Suprapubic skin (tissue), 4 donors: ENCODE data around the gene KLRC3. TPM values are rescaled to one million over a fixed set of nuclear protein-coding genes. Genes with fewer than 3 reads are reported as not detected.
"Not testable (repeated sequence)": the region's sequence is repeated elsewhere in the genome, so short reads cannot be mapped to it uniquely, and the experiment has no call there.

ENCODE experiments used
- DNase-seq, 2 donors: peaks; one replicate each; pipeline ENCODE4 v3.0.0-alpha.2; 2019; ENCODE audit warnings: low spot score in 2 of 2
- H3K27ac ChIP-seq: fragments of 200-600 bp; sonication (generic); one replicate; pipeline ENCODE4 v1.5.1; 2019
- H3K27me3 ChIP-seq: fragments of 200-600 bp; sonication (generic); one replicate; pipeline ENCODE4 v1.5.1; 2019
- H3K36me3 ChIP-seq: fragments of 200-600 bp; sonication (generic); one replicate; pipeline ENCODE4 v1.5.1; 2019
- H3K4me1 ChIP-seq: fragments of 200-600 bp; sonication (generic); one replicate; pipeline ENCODE4 v1.5.1; 2019
- H3K4me3 ChIP-seq: fragments of 200-600 bp; sonication (generic); one replicate; pipeline ENCODE4 v1.5.1; 2019; ENCODE audit warnings: mild to moderate bottlenecking
- H3K9me3 ChIP-seq: fragments of 200-600 bp; sonication (generic); one replicate; pipeline ENCODE4 v1.5.1; 2019
- EP300 ChIP-seq: sonication (generic); formaldehyde crosslinking; IDR thresholded peaks from one replicate; pipeline ENCODE4 v1.6.1; 2017; ENCODE audit warnings: antibody characterized with exemption
- POLR2A ChIP-seq, 2 donors: fragments of 450-650 bp; IDR thresholded peaks; one replicate each; pipeline ENCODE4 v1.6.1; 2017; ENCODE audit warnings: antibody characterized with exemption in 2 of 2, mild to moderate bottlenecking in 2 of 2, moderate library complexity in 2 of 2
- POLR2AphosphoS5 ChIP-seq, 3 donors: sonication (generic); formaldehyde crosslinking; IDR thresholded peaks; one replicate each; pipeline ENCODE4 v1.6.1; 2017; ENCODE audit warnings: antibody characterized with exemption in 3 of 3
- WGBS: methylation state at CpG from one replicate; pipeline ENCODE4 v1.1.5; 2018; 5-methylcytosine and 5-hydroxymethylcytosine counted together
- total RNA-seq, 4 donors: library from RNA; depleted of rRNA; stranded (reverse); fragments of >200 nt; gene quantifications; one replicate each; pipeline ENCODE4 v1.1.0, GENCODE V29; 2016
- TF ChIP-seq, protein P1 (sequence below), 2 donors: fragments of 200-600 bp in 1 of 2; fragments of 450-650 bp in 1 of 2; sonication (generic) in 1 of 2; IDR thresholded peaks; one replicate each; pipeline ENCODE4 v1.5.1; 2016 to 2019; ENCODE audit warnings: antibody characterized with exemption in 2 of 2, mild to moderate bottlenecking in 1 of 2, moderate library complexity in 1 of 2

KLRC3 gene
- total RNA-seq = not detected

DNA sequence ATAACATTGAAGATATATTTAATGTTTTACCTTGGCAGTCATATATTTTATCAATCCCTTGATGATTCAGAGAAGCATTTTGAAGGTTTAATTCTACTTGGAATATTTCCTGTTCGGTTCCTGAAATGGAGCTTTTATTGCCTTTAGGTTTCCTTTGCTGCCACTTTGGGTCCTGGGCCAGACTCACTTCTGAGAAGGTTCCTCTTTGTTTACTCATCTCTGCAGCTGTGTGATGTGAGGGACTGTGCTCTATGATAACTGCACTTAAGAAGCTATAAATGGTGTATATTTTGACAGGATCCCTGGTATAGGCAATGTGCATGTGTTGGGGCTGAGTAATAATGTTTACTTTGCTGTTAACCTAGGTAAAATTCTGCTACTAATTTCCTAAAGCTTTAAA, at the start of gene KLRC3:
KLRC3 (minus strand) TSS at position 262 of the 400 bp plus-strand sequence; CDS start at position 217, 45 bp downstream.
- DNase-seq, H3K36me3 ChIP-seq, H3K27ac ChIP-seq, H3K4me1 ChIP-seq, H3K4me3 ChIP-seq, H3K27me3 ChIP-seq, H3K9me3 ChIP-seq: not testable (repeated sequence)
- WGBS = 29% methylated on average over 1 of the region's 1 CpG

DNA sequence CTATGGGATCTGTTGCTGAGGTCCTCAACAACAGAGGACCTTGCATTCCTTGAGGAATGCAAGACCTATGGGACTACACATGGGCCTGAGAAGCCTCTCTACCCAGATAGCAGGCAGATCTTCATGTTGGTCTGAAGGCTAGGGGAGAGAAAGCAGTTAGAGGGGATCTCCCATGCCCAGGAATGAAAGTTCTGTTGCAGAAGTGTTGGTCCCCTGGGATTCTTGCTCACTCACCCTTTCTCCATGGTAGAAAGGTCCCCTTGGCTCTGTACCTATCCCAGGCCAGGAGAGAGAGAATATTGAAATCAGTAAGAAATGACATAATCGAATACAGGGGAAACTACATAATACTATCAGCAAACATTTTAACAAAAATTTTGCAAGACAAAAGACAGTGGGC, 49.3 kb upstream of the KLRC3 start:
- DNase-seq = no peak
- no peaks in the 10 kb centered on the region for H3K36me3 ChIP-seq
- 92% methylated on average over 1 of the region's 1 CpG for WGBS
- H3K27ac ChIP-seq = no peak overlapping the region
- H3K27me3 ChIP-seq = no peaks in the 10 kb centered on the region
- H3K4me1 ChIP-seq = no peaks in the 10 kb centered on the region
- no peak overlapping the region for H3K4me3 ChIP-seq
- TF ChIP-seq EP300 = no peak
- TF ChIP-seq, protein P1, sequence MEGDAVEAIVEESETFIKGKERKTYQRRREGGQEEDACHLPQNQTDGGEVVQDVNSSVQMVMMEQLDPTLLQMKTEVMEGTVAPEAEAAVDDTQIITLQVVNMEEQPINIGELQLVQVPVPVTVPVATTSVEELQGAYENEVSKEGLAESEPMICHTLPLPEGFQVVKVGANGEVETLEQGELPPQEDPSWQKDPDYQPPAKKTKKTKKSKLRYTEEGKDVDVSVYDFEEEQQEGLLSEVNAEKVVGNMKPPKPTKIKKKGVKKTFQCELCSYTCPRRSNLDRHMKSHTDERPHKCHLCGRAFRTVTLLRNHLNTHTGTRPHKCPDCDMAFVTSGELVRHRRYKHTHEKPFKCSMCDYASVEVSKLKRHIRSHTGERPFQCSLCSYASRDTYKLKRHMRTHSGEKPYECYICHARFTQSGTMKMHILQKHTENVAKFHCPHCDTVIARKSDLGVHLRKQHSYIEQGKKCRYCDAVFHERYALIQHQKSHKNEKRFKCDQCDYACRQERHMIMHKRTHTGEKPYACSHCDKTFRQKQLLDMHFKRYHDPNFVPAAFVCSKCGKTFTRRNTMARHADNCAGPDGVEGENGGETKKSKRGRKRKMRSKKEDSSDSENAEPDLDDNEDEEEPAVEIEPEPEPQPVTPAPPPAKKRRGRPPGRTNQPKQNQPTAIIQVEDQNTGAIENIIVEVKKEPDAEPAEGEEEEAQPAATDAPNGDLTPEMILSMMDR (IDR thresholded peaks at IDR 0.05) = no peak
- TF ChIP-seq POLR2AphosphoS5 (IDR thresholded peaks at IDR 0.05) = no peak
- no peak for TF ChIP-seq POLR2A (IDR thresholded peaks at IDR 0.05)
- H3K9me3 ChIP-seq = no peaks in the 10 kb centered on the region

DNA sequence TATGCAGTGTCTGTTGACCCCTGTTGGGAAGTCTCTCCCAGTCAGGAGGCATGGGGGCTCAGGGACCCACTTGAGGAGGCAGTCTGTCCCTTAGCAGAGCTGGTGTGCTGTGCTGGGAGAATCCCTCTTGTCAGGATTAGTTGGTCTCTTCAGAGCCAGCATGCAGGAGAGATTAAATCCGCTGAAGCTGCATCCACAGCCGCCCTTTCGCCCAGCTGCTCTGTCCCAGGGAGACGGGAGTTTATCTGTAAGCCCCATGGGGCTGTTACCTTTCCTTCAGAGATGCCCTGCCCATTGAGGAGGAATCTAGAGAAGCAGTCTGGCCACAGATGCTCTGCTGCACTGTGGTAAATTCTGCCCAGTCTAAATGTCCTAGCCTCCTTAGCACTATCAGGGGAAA, 45.9 kb upstream of the KLRC3 start:
- Histone ChIP-seq H3K9me3 (no peaks in the 10 kb centered on the region), H3K27me3 (no peaks in the 10 kb centered on the region), H3K4me3 (no peak overlapping the region), H3K4me1 (no peaks in the 10 kb centered on the region), H3K27ac (no peak overlapping the region), H3K36me3 (no peaks in the 10 kb centered on the region)
- 95% methylated on average over 4 of the region's 4 CpGs for WGBS
- DNase-seq = no peak
- TF ChIP-seq, protein P1 (IDR thresholded peaks at IDR 0.05) = no peak
- TF ChIP-seq EP300 (no peak), POLR2AphosphoS5 (IDR thresholded peaks at IDR 0.05) (no peak), POLR2A (IDR thresholded peaks at IDR 0.05) (no peak)

DNA sequence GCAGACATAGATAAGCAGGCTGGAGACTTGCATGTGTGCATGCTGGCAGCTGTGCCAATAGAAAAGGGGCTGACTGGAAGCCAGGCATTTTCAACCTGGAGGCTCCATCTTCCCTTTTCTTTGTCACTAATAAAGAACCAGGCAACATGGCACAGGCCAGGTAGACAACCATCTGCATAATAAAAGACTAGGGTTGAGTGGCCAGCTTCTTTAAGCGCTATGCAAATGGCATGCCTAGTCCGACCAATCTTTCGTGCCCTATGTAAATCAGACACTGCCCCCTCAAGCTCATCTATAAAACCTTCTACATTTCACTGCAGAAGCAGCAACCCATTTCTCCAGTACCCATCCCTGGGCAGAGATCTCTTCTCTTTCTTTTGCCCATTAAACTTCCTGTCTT, 37.4 kb upstream of the KLRC3 start:
- H3K36me3 ChIP-seq = no peaks in the 10 kb centered on the region
- no peak overlapping the region for H3K4me3 ChIP-seq
- no peak overlapping the region for H3K27ac ChIP-seq
- 88% methylated on average over 3 of the region's 3 CpGs for WGBS
- DNase-seq = no peak
- peaks cover 16% of the 10 kb centered on the region for H3K9me3 ChIP-seq
- TF ChIP-seq, protein P1 (IDR thresholded peaks at IDR 0.05) = no peak
- TF ChIP-seq POLR2A (IDR thresholded peaks at IDR 0.05) = no peak
- no peak for TF ChIP-seq POLR2AphosphoS5 (IDR thresholded peaks at IDR 0.05)
- no peak for TF ChIP-seq EP300
- H3K27me3 ChIP-seq = no peaks in the 10 kb centered on the region
- no peaks in the 10 kb centered on the region for H3K4me1 ChIP-seq

DNA sequence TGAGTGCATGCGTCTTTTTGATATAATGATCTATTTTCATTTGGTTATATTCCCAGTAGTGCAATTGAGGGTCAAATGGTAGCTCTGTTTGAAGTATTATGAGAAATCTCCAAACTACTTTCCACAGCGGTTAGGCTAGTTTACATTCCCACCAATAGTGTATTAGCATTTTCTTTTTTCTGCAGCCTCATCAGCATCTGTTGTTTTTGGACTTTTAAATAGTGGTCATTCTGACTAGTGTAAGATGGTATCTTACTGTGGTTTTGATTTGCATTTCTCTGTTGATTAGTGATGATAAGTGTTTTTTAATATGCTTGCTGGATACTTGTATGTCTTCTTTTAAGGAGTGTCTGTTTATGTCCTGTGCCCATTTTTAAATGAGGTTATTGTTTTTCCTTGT, 36.5 kb upstream of the KLRC3 start:
- no peak overlapping the region for H3K4me3 ChIP-seq
- no peaks in the 10 kb centered on the region for H3K36me3 ChIP-seq
- H3K4me1 ChIP-seq = no peaks in the 10 kb centered on the region
- DNase-seq = no peak
- TF ChIP-seq, protein P1 (IDR thresholded peaks at IDR 0.05) = no peak
- TF ChIP-seq POLR2A (IDR thresholded peaks at IDR 0.05) = no peak
- no peak for TF ChIP-seq POLR2AphosphoS5 (IDR thresholded peaks at IDR 0.05)
- TF ChIP-seq EP300 = no peak
- no peak overlapping the region for H3K27ac ChIP-seq
- WGBS = 97% methylated on average over 2 of the region's 2 CpGs
- no peaks in the 10 kb centered on the region for H3K27me3 ChIP-seq
- peaks cover 16% of the 10 kb centered on the region for H3K9me3 ChIP-seq

DNA sequence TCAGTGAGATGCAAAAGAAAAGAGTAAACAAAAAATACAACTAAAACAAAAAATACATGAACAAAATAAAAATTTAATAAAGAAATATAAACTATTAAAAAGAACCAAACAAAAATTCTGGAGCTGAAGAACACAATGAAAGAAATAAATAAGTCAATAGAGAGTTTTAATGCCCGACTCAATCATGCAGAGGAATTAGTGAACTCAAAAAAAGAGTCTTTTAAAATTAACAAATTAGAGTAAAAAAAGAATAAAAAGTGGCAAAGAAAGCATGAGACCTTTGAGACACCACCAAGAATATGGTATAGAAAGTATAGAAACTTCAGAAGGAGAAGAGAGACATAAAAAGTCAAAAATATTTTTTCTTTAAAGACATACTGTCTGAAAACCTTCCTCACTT, 35.4 kb upstream of the KLRC3 start:
- TF ChIP-seq, protein P1 (IDR thresholded peaks at IDR 0.05) = no peak
- TF ChIP-seq POLR2AphosphoS5 (IDR thresholded peaks at IDR 0.05) = no peak
- TF ChIP-seq EP300 = no peak
- TF ChIP-seq POLR2A (IDR thresholded peaks at IDR 0.05) = no peak
- Histone ChIP-seq H3K36me3 (no peaks in the 10 kb centered on the region), H3K4me3 (no peak overlapping the region), H3K27me3 (no peaks in the 10 kb centered on the region), H3K9me3 (peaks cover 16% of the 10 kb centered on the region), H3K27ac (no peak overlapping the region), H3K4me1 (no peaks in the 10 kb centered on the region)
- no peak for DNase-seq
- WGBS = 92% methylated on average over 1 of the region's 1 CpG
